Astrocyte (in vitro differentiated cells and primary cell): ENCODE data around the gene ANKRD61. TPM values are rescaled to one million over a fixed set of nuclear protein-coding genes. Genes with fewer than 3 reads are reported as not detected.

Experiments
- DNase-seq: peaks from one replicate; pipeline ENCODE4 v3.0.0-alpha.2; 2010; ENCODE audit warnings: low read depth
- FAIRE-seq: peaks from 2 replicates; lab custom pipeline; 2011; peaks lifted over from hg19 to GRCh38; lab: Jason Lieb, UNC
- H2AFZ ChIP-seq: 2 replicates; pipeline ENCODE4 v1.6.0; 2012; ENCODE audit warnings: low read depth, low read length, inconsistent platforms
- H3K27ac ChIP-seq: 2 replicates; pipeline ENCODE4 v1.5.1; 2011; ENCODE audit warnings: low read depth, low read length, inconsistent platforms
- H3K27me3 ChIP-seq: 2 replicates; pipeline ENCODE4 v1.6.0; 2011; ENCODE audit warnings: low read length, inconsistent platforms; ENCODE audit not compliant: insufficient read depth
- H3K36me3 ChIP-seq: 2 replicates; pipeline ENCODE4 v1.5.1; 2011; ENCODE audit warnings: low read length, inconsistent platforms; ENCODE audit not compliant: insufficient read depth
- H3K4me1 ChIP-seq: 2 replicates; pipeline ENCODE4 v1.5.1; 2011; ENCODE audit warnings: low read length, inconsistent platforms; ENCODE audit not compliant: insufficient read depth
- H3K4me2 ChIP-seq: 2 replicates; pipeline ENCODE4 v1.6.0; 2012; ENCODE audit warnings: low read length, inconsistent platforms
- H3K4me3 ChIP-seq: 2 replicates; pipeline ENCODE4 v1.5.1; 2011; ENCODE audit warnings: low read depth, mild to moderate bottlenecking, low read length, inconsistent platforms; ENCODE audit not compliant: insufficient read depth
- H3K79me2 ChIP-seq: 2 replicates; pipeline ENCODE4 v1.6.0; 2012; ENCODE audit warnings: mild to moderate bottlenecking, low read length, inconsistent platforms; ENCODE audit not compliant: insufficient read depth
- H3K9ac ChIP-seq: 2 replicates; pipeline ENCODE4 v1.6.0; 2012; ENCODE audit warnings: mild to moderate bottlenecking, low read length, inconsistent platforms
- H3K9me3 ChIP-seq: 2 replicates; pipeline ENCODE4 v1.5.1; 2012; ENCODE audit warnings: low read depth, mild to moderate bottlenecking, low read length, inconsistent platforms; ENCODE audit not compliant: insufficient read depth
- H4K20me1 ChIP-seq: 2 replicates; pipeline ENCODE4 v1.6.0; 2012; ENCODE audit warnings: low read length, inconsistent platforms; ENCODE audit not compliant: insufficient read depth
- H3K27ac Mint-ChIP-seq: one replicate; pipeline ENCODE4 v1.8.0; 2021; ENCODE audit warnings: mild to moderate bottlenecking, mixed read lengths; ENCODE audit not compliant: unreplicated experiment
- H3K27me3 Mint-ChIP-seq: one replicate; pipeline ENCODE4 v1.8.0; 2021; ENCODE audit warnings: low read depth, mixed read lengths; ENCODE audit not compliant: unreplicated experiment
- H3K36me3 Mint-ChIP-seq: one replicate; pipeline ENCODE4 v1.8.0; 2021; ENCODE audit warnings: low read depth, mixed read lengths; ENCODE audit not compliant: unreplicated experiment
- H3K4me1 Mint-ChIP-seq: one replicate; pipeline ENCODE4 v1.8.0; 2021; ENCODE audit warnings: low read depth, mixed read lengths; ENCODE audit not compliant: unreplicated experiment
- H3K4me3 Mint-ChIP-seq: one replicate; pipeline ENCODE4 v1.8.0; 2021; ENCODE audit warnings: mild to moderate bottlenecking, moderate library complexity, mixed read lengths; ENCODE audit not compliant: unreplicated experiment
- H3K9me3 Mint-ChIP-seq: one replicate; pipeline ENCODE4 v1.8.0; 2021; ENCODE audit warnings: mild to moderate bottlenecking, mixed read lengths; ENCODE audit not compliant: unreplicated experiment
- CTCF ChIP-seq: IDR thresholded peaks from 2 replicates; pipeline ENCODE4 v1.5.1; 2011; ENCODE audit warnings: low read depth, mild to moderate bottlenecking, inconsistent platforms, low read length, moderate library complexity; ENCODE audit not compliant: insufficient read depth
- EZH2 ChIP-seq: IDR thresholded peaks from 2 replicates; pipeline ENCODE4 v1.6.1; 2012; ENCODE audit warnings: mild to moderate bottlenecking, low read length, inconsistent platforms; ENCODE audit not compliant: insufficient read depth
- total RNA-seq: library from RNA; stranded (reverse); gene quantifications from 2 replicates; pipeline ENCODE4 v1.2.1, GENCODE V29; 2021

ANKRD61 gene
- total RNA-seq, 1 donor from 2014 or later: 0.18 TPM

GRCh38 chr7:6026011-6026819, 5.0 kb upstream of the ANKRD61 start:
- Histone ChIP-seq H3K36me3 (peaks cover 54% of the 10 kb centered on the region), H4K20me1 (peaks cover 19% of the 10 kb centered on the region), H3K4me3 (no peak overlapping the region), H3K9me3 (no peaks in the 10 kb centered on the region), H3K9ac (no peak overlapping the region), H3K27ac (no peak overlapping the region), H2AFZ (no peak overlapping the region), H3K27me3 (no peaks in the 10 kb centered on the region), H3K79me2 (peaks cover 7% of the 10 kb centered on the region), H3K4me1 (no peaks in the 10 kb centered on the region), H3K4me2 (no peak overlapping the region)
- DNase-seq: no peak
- Mint-ChIP-seq H3K27me3 (no peaks in the 10 kb centered on the region), H3K9me3 (no peaks in the 10 kb centered on the region), H3K27ac (no peak overlapping the region), H3K36me3 (peaks cover 44% of the 10 kb centered on the region), H3K4me1 (peaks cover 3% of the 10 kb centered on the region), H3K4me3 (no peak overlapping the region)
- TF ChIP-seq CTCF: peak; percentile 10
- no peak for TF ChIP-seq EZH2
- no peak for FAIRE-seq

DNA sequence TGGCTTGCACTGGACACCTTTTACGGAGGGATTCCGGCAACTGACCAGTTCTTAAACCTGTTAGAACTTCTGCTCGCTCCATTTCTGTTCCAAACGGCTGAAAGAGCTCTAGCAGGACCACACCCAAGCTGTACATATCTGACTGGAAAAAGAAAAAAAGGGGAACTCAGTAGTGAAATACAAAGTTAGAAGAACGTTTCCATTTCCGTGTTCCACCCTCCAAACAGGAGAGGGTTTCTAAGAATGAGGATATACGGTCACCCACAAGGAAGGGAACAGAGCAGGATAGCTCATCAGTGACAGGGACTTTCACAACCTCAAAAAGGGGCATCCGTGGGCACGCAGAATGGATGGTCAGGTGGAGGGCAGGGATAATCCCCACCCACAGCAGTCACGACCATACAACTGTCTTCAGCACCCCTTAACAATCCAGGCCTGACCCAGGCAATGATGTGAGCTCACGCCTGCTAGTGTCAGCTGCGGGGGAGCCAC, 4.3 kb upstream of the ANKRD61 start:
- Histone ChIP-seq H2AFZ (no peak overlapping the region), H3K36me3 (peaks cover 52% of the 10 kb centered on the region), H3K9ac (no peak overlapping the region), H3K4me2 (no peak overlapping the region), H3K27ac (no peak overlapping the region), H4K20me1 (peaks cover 25% of the 10 kb centered on the region), H3K79me2 (peaks cover 12% of the 10 kb centered on the region), H3K27me3 (no peaks in the 10 kb centered on the region), H3K9me3 (no peaks in the 10 kb centered on the region), H3K4me1 (no peaks in the 10 kb centered on the region), H3K4me3 (no peak overlapping the region)
- Mint-ChIP-seq H3K4me3 (no peak overlapping the region), H3K36me3 (peaks cover 42% of the 10 kb centered on the region), H3K27me3 (no peaks in the 10 kb centered on the region), H3K27ac (no peak overlapping the region), H3K9me3 (no peaks in the 10 kb centered on the region), H3K4me1 (peaks cover 3% of the 10 kb centered on the region)
- FAIRE-seq: no peak
- TF ChIP-seq CTCF (no peak), EZH2 (no peak)
- DNase-seq: no peak

- no peaks in the 10 kb centered on the region for H3K4me1 ChIP-seq
- no peak overlapping the region for H3K4me3 Mint-ChIP-seq
- no peak for DNase-seq
- no peak overlapping the region for H3K4me2 ChIP-seq
- peaks cover 12% of the 10 kb centered on the region for H3K79me2 ChIP-seq
- H3K27me3 ChIP-seq: no peaks in the 10 kb centered on the region
- H3K9me3 ChIP-seq: no peaks in the 10 kb centered on the region
- FAIRE-seq: no peak
- H3K27ac Mint-ChIP-seq: no peak overlapping the region
- H3K4me3 ChIP-seq: no peak overlapping the region
- H3K36me3 Mint-ChIP-seq: peaks cover 34% of the 10 kb centered on the region
- peaks cover 3% of the 10 kb centered on the region for H3K4me1 Mint-ChIP-seq
- peaks cover 25% of the 10 kb centered on the region for H4K20me1 ChIP-seq
- H3K27me3 Mint-ChIP-seq: no peaks in the 10 kb centered on the region
- no peak overlapping the region for H3K9ac ChIP-seq
- H2AFZ ChIP-seq: no peak overlapping the region
- no peak overlapping the region for H3K27ac ChIP-seq
- H3K36me3 ChIP-seq: peaks cover 51% of the 10 kb centered on the region
- no peaks in the 10 kb centered on the region for H3K9me3 Mint-ChIP-seq
- TF ChIP-seq EZH2 (no peak), CTCF (no peak)
Observed at GRCh38 chr7:6027806-6028365, 3.3 kb upstream of the ANKRD61 start.
